AG04449 (cell line): Measurements from ENCODE around the gene USP36.

ENCODE experiments used
- CTCF ChIA-PET: fragments of 350-600 bp; formaldehyde crosslinking; extraction: SDS; loops from one replicate; lab custom pipeline; 2021; ENCODE audit warnings: antibody characterized with exemption; lab: Yijun Ruan, JAX
- POLR2A ChIA-PET: fragments of 400-600, 350-600 bp; formaldehyde crosslinking; extraction: SDS; loops from one replicate; lab custom pipeline; 2020; ENCODE audit warnings: antibody characterized with exemption, inconsistent platforms; lab: Yijun Ruan, JAX
- DNase-seq: peaks from one replicate; pipeline ENCODE4 v3.0.0-alpha.2; 2010; ENCODE audit warnings: low read depth, low spot score
- H3K4me3 ChIP-seq: 2 replicates; pipeline ENCODE4 v1.5.1; 2011; ENCODE audit warnings: low read depth, mild to moderate bottlenecking, control low read depth, low read length
- CTCF ChIP-seq: IDR thresholded peaks from one replicate; pipeline ENCODE4 v1.5.1; 2011; ENCODE audit warnings: mild to moderate bottlenecking, moderate library complexity, low read length, control low read depth, inconsistent platforms; ENCODE audit not compliant: insufficient read depth; ENCODE audit errors: missing control alignments

Gene USP36

GRCh38 chr17:78844301-78845005 is 3.8 kb upstream of the USP36 start:
- no peak for TF ChIP-seq CTCF
- no peak overlapping the region for H3K4me3 ChIP-seq
- no peak for DNase-seq
- CTCF ChIA-PET, result interaction anchor here (0.9 to 2.4 kb wide), 2 partner anchors 11 to 127 kb away, joined by 3 to 6 read pairs; no protein-coding TSS in a partner anchor
- POLR2A ChIA-PET, result no interaction called here

- no peak for DNase-seq
- ChIA-PET POLR2A (no interaction called here), CTCF (interaction anchor here (0.9 to 2.4 kb wide), 6 partner anchors 9 to 346 kb away, joined by 3 to 6 read pairs (median 4); no protein-coding TSS in a partner anchor)
- TF ChIP-seq CTCF, result peak; percentile 57
- no peak overlapping the region for H3K4me3 ChIP-seq
These were observed 2.4 kb upstream of the USP36 start for GRCh38 chr17:78842881-78843565.

- peak overlapping the region; percentile 89 for H3K4me3 ChIP-seq
- DNase-seq, result no peak
- no peak for TF ChIP-seq CTCF
- CTCF ChIA-PET, result interaction anchor here (1.8 kb wide), 1 partner anchor 131 kb away, joined by 7 read pairs; no protein-coding TSS in a partner anchor
- POLR2A ChIA-PET, result interaction anchor here (1.0 kb wide), 1 partner anchor 18 kb away, joined by 3 read pairs; no protein-coding TSS in a partner anchor
These were observed 159 bp downstream of the USP36 start for GRCh38 chr17:78840530-78840779.

- ChIA-PET CTCF (interaction anchor here (1.8 kb wide), 1 partner anchor 132 kb away, joined by 7 read pairs; no protein-coding TSS in a partner anchor), POLR2A (interaction anchor here (1.0 kb wide), 1 partner anchor 18 kb away, joined by 3 read pairs; no protein-coding TSS in a partner anchor)
- no peak for DNase-seq
- peak overlapping the region; percentile 89 for H3K4me3 ChIP-seq
- TF ChIP-seq CTCF, result no peak
These were observed 668 bp downstream of the USP36 start for GRCh38 chr17:78839762-78840529.

- TF ChIP-seq CTCF, result no peak
- CTCF ChIA-PET, result interaction anchor here (1.6 kb wide), 1 partner anchor 132 kb away, joined by 6 read pairs; no protein-coding TSS in a partner anchor
- no peak for DNase-seq
- peak overlapping the region; percentile 89 for H3K4me3 ChIP-seq
- POLR2A ChIA-PET, result no interaction called here
These were observed 1.3 kb downstream of the USP36 start for GRCh38 chr17:78839235-78839761.
